Epithelial cell of esophagus (primary cell): Measurements from ENCODE around the gene CDKL2.
A peak's percentile ranks its signal among the peaks of the same experiment; 100 is the strongest.

ENCODE experiments used
- DNase-seq: peaks from one replicate; pipeline ENCODE4 v3.0.0; 2010; ENCODE audit warnings: low read depth
- H3K4me3 ChIP-seq: 2 replicates; pipeline ENCODE4 v1.5.1; 2011; ENCODE audit warnings: mild to moderate bottlenecking, low read length, control low read depth
- CTCF ChIP-seq: IDR thresholded peaks from 2 replicates; pipeline ENCODE4 v1.5.1; 2011; ENCODE audit warnings: low read depth, mild to moderate bottlenecking, low read length, control low read depth, inconsistent platforms; ENCODE audit not compliant: insufficient read depth; ENCODE audit errors: missing control alignments

The CDKL2 gene

GRCh38 chr4:75629239-75629638 is 1.1 kb downstream of the CDKL2 start:
- no peak for DNase-seq
- no peak overlapping the region for H3K4me3 ChIP-seq

GRCh38 chr4:75623026-75623425 is 7.3 kb downstream of the CDKL2 start:
- no peak for TF ChIP-seq CTCF

More at GRCh38 chr4:75629239-75629638, 1.1 kb downstream of the CDKL2 start:
- TF ChIP-seq CTCF: no peak

GRCh38 chr4:75621715-75622114 is 8.6 kb downstream of the CDKL2 start:
- TF ChIP-seq CTCF: no peak
- no peak for DNase-seq
- no peak overlapping the region for H3K4me3 ChIP-seq

More at GRCh38 chr4:75623026-75623425, 7.3 kb downstream of the CDKL2 start:
- peak; percentile 42 for DNase-seq
- H3K4me3 ChIP-seq: no peak overlapping the region

GRCh38 chr4:75612306-75612705 is 18.0 kb downstream of the CDKL2 start:
- no peak for TF ChIP-seq CTCF
- DNase-seq: no peak
- H3K4me3 ChIP-seq: no peak overlapping the region

- H3K4me3 ChIP-seq: no peak overlapping the region
- DNase-seq: no peak
- TF ChIP-seq CTCF: no peak
Measured at GRCh38 chr4:75605928-75606327, 24.4 kb downstream of the CDKL2 start.

- no peak overlapping the region for H3K4me3 ChIP-seq
- DNase-seq: no peak
- TF ChIP-seq CTCF: no peak
Measured at GRCh38 chr4:75599647-75600046, 30.7 kb downstream of the CDKL2 start.

GRCh38 chr4:75598390-75598789 is 31.9 kb downstream of the CDKL2 start:
- H3K4me3 ChIP-seq: no peak overlapping the region
- no peak for TF ChIP-seq CTCF
- peak; percentile 4 for DNase-seq
